Keratinocyte (primary cell): ENCODE results near the gene CXXC5. TPM values are rescaled to one million over a fixed set of nuclear protein-coding genes. Genes with fewer than 3 reads are reported as not detected.

Source experiments
- DNase-seq: peaks from one replicate; pipeline ENCODE4 v3.0.0-alpha.2; 2011; ENCODE audit warnings: low read depth, missing footprints, low spot score
- FAIRE-seq: peaks from 2 replicates; lab custom pipeline; 2011; peaks lifted over from hg19 to GRCh38; lab: Jason Lieb, UNC
- H2AFZ ChIP-seq: 2 replicates; pipeline ENCODE4 v1.6.0; 2012; ENCODE audit warnings: low read length, control low read depth, inconsistent platforms; ENCODE audit not compliant: control insufficient read depth
- H3K27ac ChIP-seq: 2 replicates; pipeline ENCODE4 v1.5.1; 2011; ENCODE audit warnings: low read length; ENCODE audit not compliant: control insufficient read depth, insufficient read depth
- H3K27me3 ChIP-seq: 3 replicates; pipeline ENCODE4 v1.6.0; 2011; ENCODE audit warnings: low read length; ENCODE audit not compliant: control insufficient read depth, insufficient read depth; ENCODE audit errors: extremely low read depth
- H3K36me3 ChIP-seq, 2 experiments: 2 replicates in 1 of 2; 3 replicates in 1 of 2; pipeline ENCODE4 v1.5.1; 2011; ENCODE audit warnings: low read length in 2 of 2, mild to moderate bottlenecking in 1 of 2; ENCODE audit not compliant: control insufficient read depth in 2 of 2, insufficient read depth in 2 of 2; ENCODE audit errors: extremely low read depth in 1 of 2
- H3K4me1 ChIP-seq: 3 replicates; pipeline ENCODE4 v1.5.1; 2011; ENCODE audit warnings: low read length; ENCODE audit not compliant: control insufficient read depth, insufficient read depth; ENCODE audit errors: extremely low read depth
- H3K4me2 ChIP-seq: 3 replicates; pipeline ENCODE4 v1.6.0; 2011; ENCODE audit warnings: low read depth, low read length; ENCODE audit not compliant: control insufficient read depth, insufficient read depth; ENCODE audit errors: extremely low read depth
- H3K4me3 ChIP-seq, 3 experiments: fragments of 200-600 bp in 1 of 3; sonication (generic) in 1 of 3; 2 replicates in 2 of 3; 3 replicates in 1 of 3; pipeline ENCODE4 v1.5.1; 2011 to 2016; ENCODE audit warnings: low read length in 3 of 3, mild to moderate bottlenecking in 3 of 3, control low read depth in 2 of 3, inconsistent platforms in 1 of 3, low read depth in 1 of 3, mixed read lengths in 1 of 3, mixed run types in 1 of 3, moderate library complexity in 1 of 3; ENCODE audit not compliant: control insufficient read depth in 2 of 3, insufficient read depth in 2 of 3; ENCODE audit errors: extremely low read depth in 1 of 3
- H3K79me2 ChIP-seq: 2 replicates; pipeline ENCODE4 v1.6.0; 2012; ENCODE audit warnings: low read length; ENCODE audit not compliant: control insufficient read depth, insufficient read depth
- H3K9ac ChIP-seq: 3 replicates; pipeline ENCODE4 v1.6.0; 2011; ENCODE audit warnings: low read length; ENCODE audit not compliant: control insufficient read depth, insufficient read depth; ENCODE audit errors: extremely low read depth
- H3K9me1 ChIP-seq: 3 replicates; pipeline ENCODE4 v1.6.0; 2011; ENCODE audit warnings: low read length; ENCODE audit not compliant: control insufficient read depth, insufficient read depth; ENCODE audit errors: extremely low read depth
- H3K9me3 ChIP-seq: 2 replicates; pipeline ENCODE4 v1.5.1; 2012; ENCODE audit warnings: low read depth, low read length; ENCODE audit not compliant: control insufficient read depth
- H4K20me1 ChIP-seq: 3 replicates; pipeline ENCODE4 v1.6.0; 2011; ENCODE audit warnings: low read length; ENCODE audit not compliant: control insufficient read depth, insufficient read depth; ENCODE audit errors: extremely low read depth
- CTCF ChIP-seq, 3 experiments: IDR thresholded peaks in 1 of 3; conservative IDR thresholded peaks in 1 of 3; optimal IDR thresholded peaks in 1 of 3; 2 replicates in 2 of 3; 3 replicates in 1 of 3; pipeline versions ENCODE3 to v1.5.1; 2011; ENCODE audit warnings: low read length in 3 of 3, mild to moderate bottlenecking in 3 of 3, moderate library complexity in 2 of 3, control low read depth in 1 of 3, inconsistent platforms in 1 of 3; ENCODE audit not compliant: insufficient read depth in 2 of 3; ENCODE audit errors: extremely low read depth in 1 of 3
- EZH2 ChIP-seq: IDR thresholded peaks from one replicate; pipeline ENCODE4 v1.6.1; 2012; ENCODE audit warnings: inconsistent platforms, mild to moderate bottlenecking, low read length, moderate library complexity
- dilution Hi-C: fragments of 300-500 bp; cut with MboI; formaldehyde crosslinking; loops from one replicate; pipeline ENCODE4 v1.7.0; 2020; ENCODE audit warnings: low sequenced_read_pairs; ENCODE audit not compliant: extremely low pct_ligation_motif_present
- polyA plus RNA-seq, 5 experiments: library from polyadenylated mRNA; depleted of rRNA in 3 of 5; stranded (reverse) in 3 of 5; stranded (forward) in 1 of 5; unstranded in 1 of 5; fragments of >200 nt; gene quantifications; 1 replicate in 1 of 5; 2 replicates in 3 of 5; 3 replicates in 1 of 5; pipeline versions ENCODE4 v1.2.1 to v1.2.3, GENCODE V29; 2011 to 2012; ENCODE audit warnings: missing spikeins in 2 of 5, low read depth in 1 of 5, low replicate concordance in 1 of 5

The CXXC5 gene
- polyA plus RNA-seq, 1 donor (not counting 4 experiments of a cell fraction or from before 2014, with no cell fraction given) = 1.0 TPM

DNA sequence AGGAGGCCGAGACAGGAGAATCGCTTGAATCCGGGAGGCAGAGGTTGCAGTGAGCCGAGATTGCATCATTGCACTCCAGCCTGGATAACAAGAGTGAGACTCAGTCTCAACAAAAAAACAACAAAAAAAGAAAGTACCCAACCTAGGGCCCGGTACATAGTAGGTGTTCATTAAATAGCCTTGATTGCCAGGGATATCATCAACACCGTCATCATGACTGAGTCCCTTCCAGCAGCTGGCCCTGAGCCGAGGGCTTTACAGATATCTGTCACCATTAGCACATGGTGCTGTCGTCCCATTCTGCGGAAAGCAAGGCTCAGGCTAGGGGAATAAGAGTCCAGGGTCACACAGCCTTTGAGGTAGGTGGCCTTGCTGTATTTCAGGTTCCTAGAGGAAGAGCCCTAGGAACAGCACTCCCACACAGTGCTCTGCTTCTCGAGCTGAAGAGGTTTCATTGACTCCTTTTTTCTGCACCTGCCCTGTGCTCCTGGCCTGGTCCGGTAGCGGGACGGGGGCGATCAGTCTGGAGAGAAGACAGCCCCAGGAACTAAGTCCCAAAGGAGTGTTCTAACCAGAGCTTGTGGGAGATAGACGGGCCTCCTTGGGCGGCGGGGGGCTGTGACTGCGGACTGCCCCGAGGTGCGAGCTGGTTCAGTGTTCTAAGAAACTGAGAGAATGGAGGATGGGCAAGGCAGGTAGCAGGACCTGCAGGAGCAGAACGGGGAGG is 48.2 kb downstream of the CXXC5 start:
- H3K27ac ChIP-seq = no peak overlapping the region
- no peaks in the 10 kb centered on the region for H3K36me3 ChIP-seq
- peaks cover 7% of the 10 kb centered on the region for H3K27me3 ChIP-seq
- no peak overlapping the region for H2AFZ ChIP-seq
- no peak overlapping the region for H3K4me3 ChIP-seq
- no peaks in the 10 kb centered on the region for H3K9me3 ChIP-seq
- no peaks in the 10 kb centered on the region for H3K9me1 ChIP-seq
- FAIRE-seq = no peak
- peaks cover 5% of the 10 kb centered on the region for H3K4me1 ChIP-seq
- no peaks in the 10 kb centered on the region for H3K79me2 ChIP-seq
- no peak overlapping the region for H3K9ac ChIP-seq
- no peak for DNase-seq
- no peaks in the 10 kb centered on the region for H4K20me1 ChIP-seq
- dilution Hi-C loops = no loop called here
- H3K4me2 ChIP-seq = no peak overlapping the region
- TF ChIP-seq EZH2 = no peak
- no peak for TF ChIP-seq CTCF (optimal IDR thresholded peaks at IDR 0.05 in 1 of 3, IDR thresholded peaks at IDR 0.05 in 1 of 3, conservative IDR thresholded peaks at IDR 0.05 in 1 of 3; ENCODE audit: extremely low read depth in 1 of 3, insufficient read depth in 2 of 3, low read length in 3 of 3)

DNA sequence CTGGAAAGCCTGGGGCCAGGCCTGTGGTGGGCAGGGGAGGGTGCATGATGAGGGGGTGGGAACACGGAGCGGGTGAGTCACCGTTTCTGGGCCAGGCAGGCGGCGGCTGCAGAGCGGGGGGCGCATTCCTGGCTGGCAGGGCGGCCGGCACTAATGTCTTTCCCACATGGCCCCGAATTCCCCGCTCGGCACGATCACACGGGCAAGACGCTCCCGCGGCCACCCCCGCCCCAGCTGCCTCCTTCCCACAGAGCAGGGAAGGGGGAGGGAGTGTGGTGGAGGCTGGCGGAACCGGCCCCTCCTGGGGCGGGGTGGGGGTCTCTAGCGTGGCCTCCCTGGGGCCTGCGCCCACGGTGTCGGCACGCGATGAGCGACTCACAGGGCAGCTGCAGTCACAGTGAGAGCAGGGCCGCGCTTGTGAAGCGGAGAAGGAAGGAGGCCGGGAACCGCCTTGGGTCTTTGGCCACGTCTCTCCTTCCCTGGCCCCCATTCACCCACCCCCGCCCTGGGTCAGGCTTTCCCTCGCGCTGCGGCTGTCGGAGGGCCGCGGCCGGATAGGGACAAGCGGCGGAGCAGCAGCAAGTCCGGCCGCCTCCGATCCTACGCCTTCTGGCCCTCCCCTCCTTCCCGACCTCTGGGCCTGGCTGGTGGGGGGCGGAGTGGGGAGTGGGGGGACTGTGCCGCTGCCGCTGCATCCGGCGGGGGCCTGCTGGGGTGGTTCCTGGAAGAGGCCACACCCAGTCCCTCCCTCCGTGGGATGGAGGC is 48.9 kb downstream of the CXXC5 start:
- peak overlapping the region; percentile 8 to 51 (median 38) for H3K4me3 ChIP-seq
- H3K27me3 ChIP-seq = peaks cover 13% of the 10 kb centered on the region
- TF ChIP-seq EZH2 = no peak
- no peak for TF ChIP-seq CTCF (optimal IDR thresholded peaks at IDR 0.05 in 1 of 3, IDR thresholded peaks at IDR 0.05 in 1 of 3, conservative IDR thresholded peaks at IDR 0.05 in 1 of 3; ENCODE audit: extremely low read depth in 1 of 3, insufficient read depth in 2 of 3, low read length in 3 of 3)
- no peak overlapping the region for H3K27ac ChIP-seq
- DNase-seq = peak; percentile 13
- no peaks in the 10 kb centered on the region for H4K20me1 ChIP-seq
- no peaks in the 10 kb centered on the region for H3K9me3 ChIP-seq
- FAIRE-seq = no peak
- H3K4me2 ChIP-seq = peak overlapping the region; percentile 74
- peak overlapping the region; percentile 44 for H3K9ac ChIP-seq
- dilution Hi-C loops = no loop called here
- peaks cover 5% of the 10 kb centered on the region for H3K4me1 ChIP-seq
- H2AFZ ChIP-seq = peak overlapping the region; percentile 78
- no peaks in the 10 kb centered on the region for H3K36me3 ChIP-seq
- no peaks in the 10 kb centered on the region for H3K79me2 ChIP-seq
- H3K9me1 ChIP-seq = no peaks in the 10 kb centered on the region
